HUDEP-2 (cell line): ENCODE measurements around the gene STAMBPL1.
A peak's percentile ranks its signal among the peaks of the same experiment; 100 is the strongest.
"Not testable (repeated sequence)": the region's sequence is repeated elsewhere in the genome, so short reads cannot be mapped to it uniquely, and the experiment has no call there.

ENCODE experiments used
- DNase-seq, 76 experiments: peaks; one replicate each; lab custom pipeline; 2025; ENCODE audit not compliant: unreplicated experiment in 76 of 76; lab: John Stamatoyannopoulos, UW

The STAMBPL1 gene

GRCh38 chr10:88879534-88880281, at the start of gene STAMBPL1:
TSS of gene STAMBPL1 (plus strand) at chr10:88880245. CDS start at chr10:88901709, 21,464 bp downstream.
- no peak for DNase-seq

GRCh38 chr10:88830643-88831268, 49.3 kb upstream of the STAMBPL1 start:
- peak in 49 of 76 experiments; percentile 1 to 87 (median 21) for DNase-seq

GRCh38 chr10:88831709-88832108, 48.3 kb upstream of the STAMBPL1 start:
- DNase-seq = no peak

DNA sequence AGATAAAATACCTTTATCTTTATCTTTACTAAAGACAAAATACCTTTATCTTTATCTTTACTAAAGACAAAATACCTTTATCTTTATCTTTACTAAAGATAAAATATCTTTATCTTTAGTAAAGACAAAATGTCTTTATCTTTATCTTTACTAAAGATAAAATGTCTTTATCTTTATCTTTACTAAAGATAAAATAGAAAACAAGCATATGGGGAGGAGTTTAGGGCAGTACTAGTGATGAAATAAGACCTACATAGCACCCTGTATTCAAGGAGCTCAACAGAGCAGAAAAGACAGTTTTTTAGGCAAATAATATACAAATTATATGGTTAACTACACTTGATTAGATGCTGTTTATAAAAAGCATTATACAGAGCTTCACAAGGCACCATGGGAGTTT, 47.7 kb upstream of the STAMBPL1 start:
- DNase-seq = no peak

DNA sequence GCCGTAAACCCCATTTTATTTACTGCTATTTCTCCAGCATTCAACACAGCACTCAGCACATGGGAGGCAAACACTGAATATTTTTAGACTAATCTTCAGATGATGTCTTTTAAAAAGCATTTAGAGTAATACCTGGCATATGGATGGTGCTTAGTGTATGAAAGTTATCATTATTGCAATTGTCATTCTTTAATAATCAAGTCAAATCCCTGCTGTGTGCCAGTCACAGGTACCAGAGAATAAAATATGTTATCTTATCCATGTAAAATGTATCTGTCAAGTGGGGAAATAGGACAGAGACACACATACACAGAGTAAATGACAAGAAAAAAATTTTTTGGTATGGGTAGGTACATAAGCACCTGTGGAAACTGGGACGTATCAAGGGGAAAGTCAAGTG, 46.9 kb upstream of the STAMBPL1 start:
- no peak for DNase-seq

GRCh38 chr10:88833723-88834122, 46.3 kb upstream of the STAMBPL1 start:
- no peak for DNase-seq

GRCh38 chr10:88835096-88835909, 44.7 kb upstream of the STAMBPL1 start:
- peak in 69 of 76 experiments; percentile 7 to 81 (median 54) for DNase-seq

DNA sequence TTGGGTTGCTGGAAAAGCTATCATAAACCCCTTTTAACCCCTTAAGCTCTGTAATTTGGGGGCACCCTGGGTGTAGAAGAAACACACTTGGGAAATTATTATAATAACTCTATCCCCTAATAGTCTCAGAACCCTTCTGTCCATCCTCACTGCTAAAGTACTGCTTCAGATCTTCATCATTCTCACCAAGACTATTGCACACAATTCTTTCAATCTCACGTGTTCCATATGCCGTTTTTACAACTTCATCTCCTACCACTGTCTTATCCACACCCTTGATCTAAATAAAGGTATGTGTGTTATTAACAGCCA, 44.2 kb upstream of the STAMBPL1 start:
- no peak for DNase-seq

DNA sequence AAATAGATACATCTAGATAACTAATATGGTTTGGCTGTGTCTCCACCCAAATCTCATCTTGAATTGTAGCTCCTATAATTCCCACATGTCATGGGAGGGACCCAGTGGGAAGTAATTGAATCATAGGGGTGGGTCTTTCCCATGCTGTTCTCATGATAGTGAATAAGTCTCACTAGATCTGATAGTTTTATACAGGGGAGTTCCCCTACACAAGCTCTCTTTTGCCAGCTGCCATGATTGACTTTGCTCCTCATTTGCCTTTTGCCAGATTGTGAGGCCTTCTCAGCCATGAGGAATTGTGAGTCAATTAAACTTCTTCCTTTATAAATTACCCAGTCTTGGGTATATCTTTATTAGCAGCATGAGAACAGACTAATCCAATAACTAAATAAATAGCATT, 42.4 kb upstream of the STAMBPL1 start:
- not testable (repeated sequence) for DNase-seq

DNA sequence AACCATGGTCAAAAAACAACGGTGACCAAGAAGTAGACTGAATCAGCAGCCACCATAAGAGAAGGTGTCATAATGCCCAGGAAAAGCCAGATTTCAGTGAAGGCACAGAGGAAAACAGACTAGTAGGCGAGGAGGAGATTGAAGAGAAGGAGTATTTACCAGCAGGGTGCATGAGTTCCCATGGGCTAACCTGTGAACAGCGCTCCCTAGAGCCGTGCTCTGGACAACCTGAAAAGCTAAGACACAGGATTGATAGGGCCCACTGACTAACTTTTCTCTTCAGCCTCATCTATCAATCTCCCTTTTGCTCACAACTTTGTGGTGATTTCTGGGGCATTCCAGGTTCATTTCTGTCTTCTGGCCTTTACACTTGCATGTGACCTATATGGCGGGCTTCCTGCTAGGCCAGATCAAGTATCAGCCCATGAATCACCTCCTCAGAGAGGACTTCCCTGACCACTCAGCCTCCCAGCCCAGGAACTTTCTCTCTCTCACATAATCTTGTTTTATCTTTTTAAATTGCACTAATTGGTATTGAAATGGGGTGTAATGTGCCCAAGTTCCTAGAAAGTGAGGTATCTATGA, 41.2 kb upstream of the STAMBPL1 start:
- DNase-seq = no peak

DNA sequence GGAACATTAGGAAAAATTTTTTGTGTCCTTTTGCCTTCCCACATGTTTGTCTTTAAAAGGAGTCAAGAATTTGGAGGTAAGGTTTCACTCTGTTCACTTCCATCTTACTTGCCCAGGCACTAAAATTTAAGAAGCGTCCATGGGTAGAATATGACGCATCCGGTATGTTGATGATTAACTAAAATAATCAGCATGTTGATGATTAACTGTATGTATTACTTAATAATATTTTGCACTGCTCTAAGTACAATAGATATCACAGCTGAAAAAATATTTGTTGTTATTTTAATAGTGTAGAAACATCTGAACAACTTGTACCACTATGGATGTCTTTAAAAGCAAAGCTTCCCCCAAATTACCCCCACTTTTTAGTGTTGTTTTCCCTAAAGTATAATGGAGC, 39.9 kb upstream of the STAMBPL1 start:
- no peak for DNase-seq

DNA sequence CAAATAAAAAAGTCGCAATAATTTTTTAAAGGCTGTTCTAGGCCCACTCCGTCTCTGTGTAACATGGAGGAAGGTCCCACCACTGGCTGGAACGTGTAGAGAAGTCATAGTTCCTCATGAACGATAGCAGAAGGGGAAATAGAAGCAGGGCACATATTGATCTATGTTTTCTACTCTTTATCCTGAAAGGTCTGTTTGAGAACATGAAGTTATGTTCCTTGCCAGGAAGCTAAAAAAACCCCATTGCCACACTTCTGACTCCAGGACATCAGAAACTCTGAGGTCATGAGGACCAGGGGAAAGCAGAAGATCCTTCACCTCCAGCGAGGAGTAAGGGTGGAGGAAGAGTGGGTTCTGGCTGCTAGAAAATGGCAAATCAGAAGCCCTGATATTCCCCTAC, 39.2 kb upstream of the STAMBPL1 start:
- no peak for DNase-seq

GRCh38 chr10:88841316-88842111, 38.5 kb upstream of the STAMBPL1 start:
- no peak for DNase-seq

GRCh38 chr10:88843171-88843570, 36.9 kb upstream of the STAMBPL1 start:
- no peak for DNase-seq

GRCh38 chr10:88848499-88848898, 31.5 kb upstream of the STAMBPL1 start:
- DNase-seq = no peak

DNA sequence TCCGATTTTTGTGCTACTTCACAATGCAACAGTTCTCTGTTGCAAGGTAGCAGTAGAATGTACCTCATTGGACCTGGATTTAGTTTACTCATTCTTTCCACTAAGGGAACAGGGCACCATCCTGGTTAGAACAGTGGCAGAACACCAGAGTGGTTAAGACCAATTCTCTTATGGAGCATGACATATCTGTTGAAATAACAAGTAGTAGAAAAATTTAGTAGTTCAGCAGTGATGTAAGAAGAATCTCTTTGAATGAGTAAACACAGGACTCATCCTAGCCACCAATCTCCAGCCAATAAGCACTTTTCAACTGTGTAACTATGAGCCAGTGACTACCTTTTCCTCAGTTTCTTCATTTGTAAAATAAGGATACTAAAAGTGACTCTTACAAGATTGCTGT, 30.8 kb upstream of the STAMBPL1 start:
- DNase-seq = no peak

- DNase-seq = no peak
These were observed 29.3 kb upstream of the STAMBPL1 start for GRCh38 chr10:88850712-88851111.

DNA sequence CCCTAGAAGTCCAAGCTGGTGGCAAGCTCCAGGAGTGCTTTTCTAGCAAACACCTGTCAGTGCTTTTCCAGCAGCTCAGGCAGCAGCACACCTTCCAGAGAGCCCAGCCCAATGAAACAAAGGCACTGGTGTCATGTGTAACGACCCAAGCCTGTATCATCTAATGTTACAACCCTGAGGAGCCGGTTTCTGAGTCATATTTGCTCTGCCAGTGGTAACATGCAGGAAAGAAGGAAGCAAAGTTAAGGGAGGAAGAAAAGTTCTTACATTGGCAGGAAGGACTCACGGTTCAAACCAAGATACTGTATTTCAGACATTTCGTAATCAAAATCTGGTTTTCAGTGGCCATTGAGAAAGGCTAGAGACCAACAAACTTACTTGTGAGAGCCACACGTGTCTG, 28.3 kb upstream of the STAMBPL1 start, which contains the start of gene ANKRD22:
ANKRD22 (minus strand) TSS at position 139 of the 400 bp plus-strand sequence. CDS start 237 bp downstream, outside the sequence.
- no peak for DNase-seq

DNA sequence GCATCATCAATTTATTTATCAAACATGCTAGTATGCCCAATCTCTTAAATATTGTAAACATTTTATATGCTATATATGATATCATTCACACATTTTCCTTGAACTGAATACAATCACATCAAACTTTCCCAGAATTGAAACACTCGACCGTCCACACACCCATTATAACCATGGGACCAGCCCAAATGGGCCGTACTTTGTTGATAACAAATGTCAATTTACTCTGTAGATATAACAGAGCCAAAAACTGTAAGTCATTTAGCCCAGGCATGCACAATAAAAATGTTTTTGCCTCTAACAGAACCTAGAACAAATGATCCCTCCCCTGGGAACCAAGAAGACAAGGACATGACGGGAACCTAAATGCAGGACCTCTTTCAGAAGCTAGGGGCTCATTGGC, 27.7 kb upstream of the STAMBPL1 start:
- peak in 1 of 76 experiments; percentile 4 for DNase-seq

DNA sequence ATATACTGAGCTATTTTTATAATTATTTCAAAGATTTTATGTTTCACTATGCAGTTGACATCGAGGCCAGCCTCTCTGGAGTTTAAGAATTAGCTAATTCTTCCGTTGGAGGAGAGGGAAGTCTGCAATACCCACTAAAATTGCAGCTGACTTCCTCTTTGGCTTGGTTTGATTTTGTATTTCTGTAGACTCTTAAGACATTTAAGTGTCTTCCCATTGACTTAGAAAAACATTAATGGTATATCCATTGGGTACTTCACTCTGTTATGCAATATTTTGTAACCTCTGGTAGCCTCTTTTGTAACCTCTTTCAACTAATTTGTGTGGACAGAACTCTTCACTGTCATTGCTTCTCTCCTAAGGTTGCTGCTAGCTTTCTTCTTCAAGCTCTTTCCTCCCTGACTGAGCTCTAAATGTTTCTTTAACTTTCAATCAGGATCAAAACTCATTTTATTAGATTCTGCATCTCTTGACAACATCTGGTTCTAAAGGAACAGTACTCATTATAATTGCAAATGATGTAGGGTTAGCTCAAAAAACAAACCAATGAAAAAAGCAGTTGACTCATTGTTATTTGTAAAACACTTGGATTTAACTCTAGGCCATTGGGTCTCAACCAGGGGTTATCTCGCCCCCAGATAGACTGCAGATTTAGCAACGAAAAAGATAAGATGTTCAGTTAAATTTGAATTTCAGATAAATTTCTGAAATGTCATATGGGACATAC, 26.7 kb upstream of the STAMBPL1 start:
- DNase-seq = no peak
